ENCODE data around the gene PTPRM.

GRCh38 chr18:8217051-8217564, 650.0 kb downstream of the PTPRM start:
- TF ChIP-seq CTCF (IDR thresholded peaks at IDR 0.05) (no peak), POLR2AphosphoS5 (IDR thresholded peaks at IDR 0.05) (no peak), POLR2A (IDR thresholded peaks at IDR 0.05) (no peak)

Data from gastroesophageal sphincter (tissue), 3 donors.